ENCODE data around the gene ENSA.

- TF ChIP-seq, protein P1, sequence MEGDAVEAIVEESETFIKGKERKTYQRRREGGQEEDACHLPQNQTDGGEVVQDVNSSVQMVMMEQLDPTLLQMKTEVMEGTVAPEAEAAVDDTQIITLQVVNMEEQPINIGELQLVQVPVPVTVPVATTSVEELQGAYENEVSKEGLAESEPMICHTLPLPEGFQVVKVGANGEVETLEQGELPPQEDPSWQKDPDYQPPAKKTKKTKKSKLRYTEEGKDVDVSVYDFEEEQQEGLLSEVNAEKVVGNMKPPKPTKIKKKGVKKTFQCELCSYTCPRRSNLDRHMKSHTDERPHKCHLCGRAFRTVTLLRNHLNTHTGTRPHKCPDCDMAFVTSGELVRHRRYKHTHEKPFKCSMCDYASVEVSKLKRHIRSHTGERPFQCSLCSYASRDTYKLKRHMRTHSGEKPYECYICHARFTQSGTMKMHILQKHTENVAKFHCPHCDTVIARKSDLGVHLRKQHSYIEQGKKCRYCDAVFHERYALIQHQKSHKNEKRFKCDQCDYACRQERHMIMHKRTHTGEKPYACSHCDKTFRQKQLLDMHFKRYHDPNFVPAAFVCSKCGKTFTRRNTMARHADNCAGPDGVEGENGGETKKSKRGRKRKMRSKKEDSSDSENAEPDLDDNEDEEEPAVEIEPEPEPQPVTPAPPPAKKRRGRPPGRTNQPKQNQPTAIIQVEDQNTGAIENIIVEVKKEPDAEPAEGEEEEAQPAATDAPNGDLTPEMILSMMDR (IDR thresholded peaks at IDR 0.05), result no peak
- TF ChIP-seq POLR2A (IDR thresholded peaks at IDR 0.05), result no peak
These were observed 31.7 kb upstream of the ENSA start for GRCh38 chr1:150661156-150661555.

All from testis (tissue), 2 donors.